Neural crest cell (in vitro differentiated cells): ENCODE data around the gene PAPSS1. TPM values are rescaled to one million over a fixed set of nuclear protein-coding genes. Genes with fewer than 3 reads are reported as not detected.
A peak's percentile ranks its signal among the peaks of the same experiment; 100 is the strongest.

Experiments
- DNase-seq: peaks from one replicate; pipeline ENCODE4 v3.0.0; 2021; ENCODE audit warnings: low read depth, mixed read lengths, low spot score
- H3K27ac Mint-ChIP-seq: one replicate; pipeline ENCODE4 v1.8.0; 2021; ENCODE audit warnings: mild to moderate bottlenecking, mixed read lengths; ENCODE audit not compliant: unreplicated experiment
- H3K27me3 Mint-ChIP-seq: 2 replicates; pipeline ENCODE4 v1.8.0; 2021; ENCODE audit warnings: low read depth, mild to moderate bottlenecking, mixed read lengths
- H3K36me3 Mint-ChIP-seq: 2 replicates; pipeline ENCODE4 v1.8.0; 2021; ENCODE audit warnings: low read depth, mild to moderate bottlenecking, mixed read lengths
- H3K4me1 Mint-ChIP-seq: 2 replicates; pipeline ENCODE4 v1.8.0; 2021; ENCODE audit warnings: mixed read lengths
- H3K4me3 Mint-ChIP-seq: one replicate; pipeline ENCODE4 v1.8.0; 2021; ENCODE audit warnings: mild to moderate bottlenecking, mixed read lengths
- H3K9me3 Mint-ChIP-seq: 2 replicates; pipeline ENCODE4 v1.8.0; 2021; ENCODE audit warnings: mixed read lengths
- CTCF ChIP-seq: fragments of 200-600 bp; sonication (generic); conservative IDR thresholded peaks from 2 replicates; pipeline ENCODE4 v1.5.0; 2021; ENCODE audit warnings: antibody characterized with exemption, mild to moderate bottlenecking
- total RNA-seq: library from RNA; stranded (reverse); gene quantifications from 2 replicates; pipeline ENCODE4 v1.2.1, GENCODE V29; 2021

The PAPSS1 gene
- total RNA-seq, 1 donor from 2014 or later: 78.6 TPM

- Mint-ChIP-seq H3K9me3 (peaks cover 13% of the 10 kb centered on the region), H3K36me3 (no peaks in the 10 kb centered on the region), H3K4me3 (no peak overlapping the region), H3K27ac (peak overlapping the region; percentile 65), H3K27me3 (no peaks in the 10 kb centered on the region), H3K4me1 (peaks cover 11% of the 10 kb centered on the region)
- no peak for DNase-seq
- TF ChIP-seq CTCF: no peak
Observed at GRCh38 chr4:107564326-107564725, 155.7 kb downstream of the PAPSS1 start.

Other genes with a start within 250 kb of the PAPSS1 start
- gene SGMS2, start 104.7 kb upstream of the PAPSS1 start, total RNA-seq: 1.4 and 1.6 TPM in 2 replicates
- gene CYP2U1, start 211.3 kb upstream of the PAPSS1 start, total RNA-seq: 7.6 and 8.4 TPM in 2 replicates